ENCODE measurements around the gene OR52N5. TPM values are rescaled to one million over a fixed set of nuclear protein-coding genes. Genes with fewer than 3 reads are reported as not detected.

Gene OR52N5
- total and polyA plus RNA-seq, 9 of the 15 experiments (the other 6 are each of a cell fraction or from before 2014, with no cell fraction given): not detected

DNA sequence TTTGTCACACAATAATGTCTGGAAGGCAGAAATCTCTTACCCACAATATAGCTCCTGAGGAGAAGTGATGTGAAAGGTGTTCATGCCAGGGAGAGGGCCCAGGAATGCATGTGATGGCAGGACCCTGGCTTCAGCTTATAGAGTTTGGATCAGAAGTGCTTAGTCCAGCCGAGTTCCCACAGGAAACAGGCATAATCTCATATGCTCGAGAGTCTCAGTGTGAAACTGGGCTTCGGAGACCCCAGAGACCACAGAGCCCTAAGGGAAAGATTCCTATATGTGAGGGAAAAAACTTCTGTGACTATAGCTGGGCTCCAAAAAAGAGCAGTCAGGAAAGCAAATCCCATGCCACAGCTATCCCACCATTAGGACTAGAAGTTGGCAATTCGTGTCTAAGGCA lies at the start of gene OR52N5 (continued):
- TF ChIP-seq, protein P1, sequence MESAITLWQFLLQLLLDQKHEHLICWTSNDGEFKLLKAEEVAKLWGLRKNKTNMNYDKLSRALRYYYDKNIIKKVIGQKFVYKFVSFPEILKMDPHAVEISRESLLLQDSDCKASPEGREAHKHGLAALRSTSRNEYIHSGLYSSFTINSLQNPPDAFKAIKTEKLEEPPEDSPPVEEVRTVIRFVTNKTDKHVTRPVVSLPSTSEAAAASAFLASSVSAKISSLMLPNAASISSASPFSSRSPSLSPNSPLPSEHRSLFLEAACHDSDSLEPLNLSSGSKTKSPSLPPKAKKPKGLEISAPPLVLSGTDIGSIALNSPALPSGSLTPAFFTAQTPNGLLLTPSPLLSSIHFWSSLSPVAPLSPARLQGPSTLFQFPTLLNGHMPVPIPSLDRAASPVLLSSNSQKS (CRISPR knock-in tag; IDR thresholded peaks at IDR 0.05): no peak
- no peak for TF ChIP-seq MCM5 (IDR thresholded peaks at IDR 0.05; ENCODE audit: low read depth)
- no peak for TF ChIP-seq PCBP2 (IDR thresholded peaks at IDR 0.05; ENCODE audit: low read depth, low read length, poor library complexity, severe bottlenecking)

GRCh38 chr11:5831196-5831829 lies 48.2 kb upstream of the OR52N5 start:
- in situ Hi-C loops (cut with MboI): no loop called here
- no peak for ATAC-seq
- no TSS peak for BruUV-seq (replicated peaks)

More at GRCh38 chr11:5831196-5831829, 48.2 kb upstream of the OR52N5 start:
- Histone ChIP-seq H3K9me3 (replicated peaks; ENCODE audit: control insufficient read depth, insufficient read depth, low read depth, low read length) (no peaks in the 10 kb centered on the region), H3K4me2 (ENCODE audit: insufficient read depth, low read length) (no peak overlapping the region), H3K9ac (ENCODE audit: insufficient read depth in 1 of 2, low read depth in 2 of 2, low read length in 2 of 2) (no peak overlapping the region), H3K4me3 (no peak overlapping the region), H3K79me2 (ENCODE audit: control insufficient read depth, insufficient read depth, low read length) (no peaks in the 10 kb centered on the region), H3K4me1 (replicated peaks in 1 of 2; ENCODE audit: control insufficient read depth in 2 of 2, insufficient read depth in 2 of 2, low read length in 2 of 2) (no peaks in the 10 kb centered on the region), H4K20me1 (replicated peaks; ENCODE audit: control insufficient read depth, insufficient read depth, low read length) (no peaks in the 10 kb centered on the region), H3K27me3 (ENCODE audit: control insufficient read depth in 2 of 2, insufficient read depth in 2 of 2, low read length in 2 of 2) (0 out of 5 replicates have a peak, but pooled peaks cover 0 to 4% of the 10 kb centered on the region in 2 experiments), H3K9me1 (ENCODE audit: control insufficient read depth, insufficient read depth, low read length) (no peaks in the 10 kb centered on the region), H2AFZ (ENCODE audit: low read depth, low read length) (no peak overlapping the region; the same call in 1 of the 2 replicates), H3K36me3 (ENCODE audit: control insufficient read depth, insufficient read depth, low read length) (no peaks in the 10 kb centered on the region), H3K27ac (ENCODE audit: extremely low read depth, low read depth, low read length) (no peak overlapping the region)
- no peak for DNase-seq (ENCODE audit: extremely low read depth in 1 of 4, low spot score in 3 of 4)
- POLR2A ChIA-PET: no interaction called here
- WGBS (ENCODE audit: insufficient coverage, low coverage, missing lambda C conversion rate): 8% methylated on average over 6 of the region's 6 CpGs
- intact Hi-C loops (cut with micrococcal nuclease): no loop called here
- CTCF ChIA-PET (ENCODE audit: low intra/inter-chr PET ratio): no interaction called here
- FAIRE-seq: no peak
- TF ChIP-seq ZNF282 (CRISPR knock-in tag; IDR thresholded peaks at IDR 0.05): no peak
- peak; percentile 76 for TF ChIP-seq ZFP36 (IDR thresholded peaks at IDR 0.05; ENCODE audit: low read depth, low read length, partially characterized antibody)

All from K562 (cell line).